T-helper 1 cell treated with Interleukin-12 subunit alpha and Interleukin-12 subunit beta and Interleukin-4 antibody, amounts not matched to agents 30 μg/mL and 1 μg/mL, for 36 hours (primary cell): ENCODE data around the gene KIF22.
"Not testable (repeated sequence)": the region's sequence is repeated elsewhere in the genome, so short reads cannot be mapped to it uniquely, and the experiment has no call there.

Source experiments
- H3K27ac Mint-ChIP-seq: one replicate; pipeline ENCODE4 v1.8.0; 2021; ENCODE audit warnings: mild to moderate bottlenecking, mixed read lengths
- H3K27me3 Mint-ChIP-seq: one replicate; pipeline ENCODE4 v1.8.0; 2021; ENCODE audit warnings: low read depth, mixed read lengths
- H3K36me3 Mint-ChIP-seq: one replicate; pipeline ENCODE4 v1.8.0; 2021; ENCODE audit warnings: low read depth, mixed read lengths
- H3K4me1 Mint-ChIP-seq: one replicate; pipeline ENCODE4 v1.8.0; 2021; ENCODE audit warnings: low read depth, mixed read lengths
- H3K4me3 Mint-ChIP-seq: one replicate; pipeline ENCODE4 v1.8.0; 2021; ENCODE audit warnings: mild to moderate bottlenecking, moderate library complexity, mixed read lengths
- H3K9me3 Mint-ChIP-seq: one replicate; pipeline ENCODE4 v1.8.0; 2021; ENCODE audit warnings: mixed read lengths

The KIF22 gene

DNA sequence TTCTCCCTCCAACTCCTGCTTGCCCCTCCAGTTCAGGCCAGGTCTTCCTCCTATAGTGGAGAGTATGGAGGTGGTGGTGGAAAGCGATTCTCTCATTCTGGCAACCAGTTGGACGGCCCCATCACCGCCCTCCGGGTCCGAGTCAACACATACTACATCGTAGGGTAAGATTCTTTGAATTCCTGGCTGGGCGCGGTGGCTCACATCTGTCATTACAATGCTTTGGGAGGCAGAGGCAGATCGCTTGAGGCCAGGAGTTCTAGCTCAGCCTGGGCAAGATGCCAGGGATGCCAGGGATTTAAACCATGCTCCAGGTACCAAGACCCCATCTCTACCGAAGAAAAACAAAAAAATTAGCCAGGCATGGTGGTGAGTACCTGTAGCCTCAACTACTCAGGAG, 11.1 kb upstream of the KIF22 start:
- Mint-ChIP-seq H3K4me1 (peaks cover 8% of the 10 kb centered on the region), H3K9me3 (no peaks in the 10 kb centered on the region), H3K4me3 (no peak overlapping the region), H3K36me3 (no peaks in the 10 kb centered on the region), H3K27ac (no peak overlapping the region), H3K27me3 (peaks cover 24% of the 10 kb centered on the region)

GRCh38 chr16:29783094-29783953, 7.2 kb upstream of the KIF22 start:
- not testable (repeated sequence) for H3K9me3 Mint-ChIP-seq, H3K27ac Mint-ChIP-seq
- peaks cover 15% of the 10 kb centered on the region for H3K4me1 Mint-ChIP-seq

GRCh38 chr16:29784157-29784556, 6.4 kb upstream of the KIF22 start:
- no peak overlapping the region for H3K27ac Mint-ChIP-seq
- H3K4me3 Mint-ChIP-seq, result no peak overlapping the region

More at GRCh38 chr16:29783094-29783953, 7.2 kb upstream of the KIF22 start:
- H3K36me3 Mint-ChIP-seq, H3K4me3 Mint-ChIP-seq: not testable (repeated sequence)
- H3K27me3 Mint-ChIP-seq, result peaks cover 18% of the 10 kb centered on the region

GRCh38 chr16:29784901-29785500, 5.5 kb upstream of the KIF22 start:
- H3K36me3 Mint-ChIP-seq, result no peaks in the 10 kb centered on the region
- H3K4me3 Mint-ChIP-seq, result peak overlapping the region; percentile 42
- no peak overlapping the region for H3K27ac Mint-ChIP-seq
- H3K9me3 Mint-ChIP-seq, result no peaks in the 10 kb centered on the region
- H3K4me1 Mint-ChIP-seq, result peaks cover 15% of the 10 kb centered on the region
- peaks cover 3% of the 10 kb centered on the region for H3K27me3 Mint-ChIP-seq

More at GRCh38 chr16:29784157-29784556, 6.4 kb upstream of the KIF22 start:
- H3K4me1 Mint-ChIP-seq, result peaks cover 15% of the 10 kb centered on the region
- H3K27me3 Mint-ChIP-seq, result peaks cover 10% of the 10 kb centered on the region
- H3K9me3 Mint-ChIP-seq, result no peaks in the 10 kb centered on the region
- no peaks in the 10 kb centered on the region for H3K36me3 Mint-ChIP-seq

GRCh38 chr16:29787155-29787554, 3.4 kb upstream of the KIF22 start:
- not testable (repeated sequence) for H3K27me3 Mint-ChIP-seq, H3K9me3 Mint-ChIP-seq, H3K36me3 Mint-ChIP-seq, H3K27ac Mint-ChIP-seq, H3K4me3 Mint-ChIP-seq
- peaks cover 24% of the 10 kb centered on the region for H3K4me1 Mint-ChIP-seq

DNA sequence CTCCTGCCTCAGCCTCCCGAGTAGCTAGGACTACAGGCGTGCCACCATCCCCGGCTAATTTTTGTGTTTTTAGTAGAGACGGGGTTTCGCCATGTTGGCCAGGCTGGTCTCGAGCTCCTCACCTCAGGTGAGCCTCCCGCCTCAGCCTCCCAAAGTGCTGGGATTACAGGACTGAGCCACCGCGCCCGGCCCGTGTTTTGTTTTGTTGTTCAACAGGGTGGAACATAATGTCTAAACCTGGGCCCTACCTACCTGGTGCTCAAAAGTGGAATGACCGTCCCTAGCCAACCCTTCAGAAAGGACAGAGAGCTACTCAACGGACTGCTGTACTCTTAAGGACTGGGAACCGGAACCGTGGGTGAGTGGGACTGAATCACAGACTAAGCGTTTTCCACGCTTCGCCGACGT, 772 bp upstream of the KIF22 start:
- Mint-ChIP-seq H3K4me3 (peak overlapping the region; percentile 99), H3K27me3 (no peaks in the 10 kb centered on the region), H3K4me1 (peaks cover 35% of the 10 kb centered on the region), H3K27ac (peak overlapping the region; percentile 92), H3K9me3 (no peaks in the 10 kb centered on the region), H3K36me3 (peaks cover 11% of the 10 kb centered on the region)

- no peaks in the 10 kb centered on the region for H3K9me3 Mint-ChIP-seq
- H3K36me3 Mint-ChIP-seq, result peaks cover 15% of the 10 kb centered on the region
- H3K4me3 Mint-ChIP-seq, result peak overlapping the region; percentile 99
- peaks cover 36% of the 10 kb centered on the region for H3K4me1 Mint-ChIP-seq
- H3K27me3 Mint-ChIP-seq, result no peaks in the 10 kb centered on the region
- H3K27ac Mint-ChIP-seq, result peak overlapping the region; percentile 92
Observed at GRCh38 chr16:29790949-29791844, 646 bp downstream of the KIF22 start.

- peak overlapping the region; percentile 99 for H3K4me3 Mint-ChIP-seq
- no peaks in the 10 kb centered on the region for H3K27me3 Mint-ChIP-seq
- peaks cover 37% of the 10 kb centered on the region for H3K4me1 Mint-ChIP-seq
- H3K36me3 Mint-ChIP-seq, result peaks cover 20% of the 10 kb centered on the region
- peak overlapping the region; percentile 92 for H3K27ac Mint-ChIP-seq
- H3K9me3 Mint-ChIP-seq, result no peaks in the 10 kb centered on the region
Observed at GRCh38 chr16:29791845-29792807, 1.6 kb downstream of the KIF22 start.

DNA sequence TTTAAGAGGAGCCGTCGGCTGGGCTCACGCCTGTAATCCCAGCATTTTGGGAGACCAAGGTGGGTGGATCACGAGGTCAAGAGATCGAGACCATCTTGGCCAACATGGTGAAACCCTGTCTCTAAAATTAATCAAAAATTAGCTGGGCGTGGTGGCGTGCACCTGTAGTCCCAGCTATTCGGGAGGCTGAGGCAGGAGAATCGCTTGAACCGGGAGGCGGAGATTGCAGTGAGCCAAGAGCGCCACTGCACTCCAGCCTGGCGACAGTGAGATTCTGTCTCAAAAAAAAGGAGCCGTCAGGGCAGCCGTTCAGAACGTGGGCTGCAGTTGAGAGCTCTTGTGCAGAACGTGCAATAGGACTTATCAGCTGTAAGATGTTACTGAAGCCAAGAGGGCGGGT, 2.6 kb downstream of the KIF22 start:
- not testable (repeated sequence) for H3K27me3 Mint-ChIP-seq, H3K9me3 Mint-ChIP-seq
- Mint-ChIP-seq H3K27ac (peak overlapping the region; percentile 49), H3K4me3 (peak overlapping the region; percentile 99), H3K36me3 (peaks cover 26% of the 10 kb centered on the region), H3K4me1 (peaks cover 37% of the 10 kb centered on the region)

DNA sequence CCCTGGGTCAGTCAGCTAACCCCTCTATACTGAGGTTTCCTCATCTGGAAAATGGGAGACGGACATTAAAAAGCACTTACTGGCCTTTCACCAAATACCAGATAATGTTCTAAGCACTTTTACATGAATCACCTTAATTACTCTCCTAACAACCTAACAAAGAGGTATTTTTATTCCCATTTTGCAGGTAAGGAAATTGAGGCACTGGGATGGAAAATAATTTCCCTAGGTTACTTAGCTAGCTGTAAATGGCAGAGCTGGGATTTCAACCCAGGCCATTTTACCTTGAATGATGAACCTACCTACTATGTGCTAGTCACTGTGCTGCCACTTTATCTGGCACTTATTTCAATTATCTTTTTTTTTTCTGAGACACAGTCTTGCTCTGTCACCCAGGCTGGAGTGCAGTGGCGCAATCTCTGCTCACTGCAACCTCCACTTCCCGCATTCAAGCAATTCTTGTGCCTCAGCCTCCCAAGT, 3.7 kb downstream of the KIF22 start:
- no peak overlapping the region for H3K4me3 Mint-ChIP-seq
- peaks cover 33% of the 10 kb centered on the region for H3K36me3 Mint-ChIP-seq
- H3K27me3 Mint-ChIP-seq, result no peaks in the 10 kb centered on the region
- no peak overlapping the region for H3K27ac Mint-ChIP-seq
- no peaks in the 10 kb centered on the region for H3K9me3 Mint-ChIP-seq
- peaks cover 37% of the 10 kb centered on the region for H3K4me1 Mint-ChIP-seq

- Mint-ChIP-seq H3K4me3 (peak overlapping the region; percentile 34), H3K36me3 (peaks cover 47% of the 10 kb centered on the region), H3K27ac (peak overlapping the region; percentile 52), H3K4me1 (peaks cover 19% of the 10 kb centered on the region), H3K9me3 (no peaks in the 10 kb centered on the region), H3K27me3 (no peaks in the 10 kb centered on the region)
Observed at GRCh38 chr16:29802416-29802935, 11.9 kb downstream of the KIF22 start.

GRCh38 chr16:29804020-29804419, 13.5 kb downstream of the KIF22 start:
- Mint-ChIP-seq H3K36me3 (peaks cover 43% of the 10 kb centered on the region), H3K4me3 (peak overlapping the region; percentile 99), H3K4me1 (peaks cover 31% of the 10 kb centered on the region), H3K9me3 (no peaks in the 10 kb centered on the region), H3K27me3 (no peaks in the 10 kb centered on the region), H3K27ac (peak overlapping the region; percentile 99)

DNA sequence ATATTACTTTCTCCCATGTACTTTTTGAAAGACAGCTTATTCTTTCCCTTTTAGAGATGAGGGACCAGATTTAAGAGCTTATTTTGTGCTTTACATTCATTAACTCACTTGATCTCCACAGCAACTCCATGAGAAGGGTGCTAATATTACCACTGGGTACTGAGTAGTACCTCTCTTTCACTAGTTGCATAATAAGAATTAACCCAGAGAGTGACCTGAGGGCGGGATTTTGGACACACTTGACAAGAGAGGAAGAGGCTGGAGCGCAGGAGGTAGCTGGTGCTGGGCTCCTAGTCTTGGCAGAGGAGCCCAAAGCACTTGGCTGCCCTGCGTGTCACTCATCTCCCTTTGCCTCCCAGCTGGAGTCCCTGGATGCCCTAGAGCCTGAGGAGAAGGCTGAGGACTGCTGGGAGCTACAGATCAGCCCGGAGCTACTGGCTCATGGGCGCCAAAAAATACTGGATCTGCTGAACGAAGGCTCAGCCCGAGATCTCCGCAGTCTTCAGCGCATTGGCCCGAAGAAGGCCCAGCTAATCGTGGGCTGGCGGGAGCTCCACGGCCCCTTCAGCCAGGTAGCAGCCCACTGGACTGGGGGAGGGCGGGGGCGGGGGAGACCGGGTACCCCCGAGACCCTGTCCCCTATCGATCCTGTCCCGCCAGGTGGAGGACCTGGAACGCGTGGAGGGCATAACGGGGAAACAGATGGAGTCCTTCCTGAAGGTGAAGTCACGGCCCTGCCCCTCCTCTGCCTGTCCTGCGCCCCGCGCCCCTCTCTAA, 14.1 kb downstream of the KIF22 start:
- Mint-ChIP-seq H3K9me3 (no peaks in the 10 kb centered on the region), H3K4me3 (peak overlapping the region; percentile 99), H3K4me1 (peaks cover 33% of the 10 kb centered on the region), H3K27ac (peak overlapping the region; percentile 99), H3K27me3 (no peaks in the 10 kb centered on the region), H3K36me3 (peaks cover 42% of the 10 kb centered on the region)
